Progenitor cell of endocrine pancreas (in vitro differentiated cells): ENCODE results near the gene BTBD2. TPM values are rescaled to one million over a fixed set of nuclear protein-coding genes. Genes with fewer than 3 reads are reported as not detected.

ENCODE experiments used
- DNase-seq: peaks from one replicate; pipeline ENCODE4 v3.0.0; 2021; ENCODE audit warnings: low spot score; ENCODE audit not compliant: unreplicated experiment
- H3K27ac Mint-ChIP-seq: 2 replicates; pipeline ENCODE4 v1.8.0; 2021; ENCODE audit warnings: mild to moderate bottlenecking, moderate library complexity, mixed read lengths
- H3K27me3 Mint-ChIP-seq: 2 replicates; pipeline ENCODE4 v1.8.0; 2021; ENCODE audit warnings: mixed read lengths
- H3K36me3 Mint-ChIP-seq: 2 replicates; pipeline ENCODE4 v1.8.0; 2022; ENCODE audit warnings: mixed read lengths; ENCODE audit not compliant: insufficient read depth
- H3K4me1 Mint-ChIP-seq: 2 replicates; pipeline ENCODE4 v1.8.0; 2021; ENCODE audit warnings: low read depth, mixed read lengths
- H3K4me3 Mint-ChIP-seq: 2 replicates; pipeline ENCODE4 v1.8.0; 2021; ENCODE audit warnings: low read depth, mild to moderate bottlenecking, moderate library complexity, mixed read lengths
- H3K9me3 Mint-ChIP-seq: 2 replicates; pipeline ENCODE4 v1.8.0; 2021; ENCODE audit warnings: low read depth, mixed read lengths
- total RNA-seq: library from RNA; stranded (reverse); gene quantifications from 2 replicates; pipeline ENCODE4 v1.2.1, GENCODE V29; 2021
- TF ChIP-seq, protein P1 (sequence below): fragments of 200-600 bp; sonication (generic); IDR thresholded peaks from one replicate; pipeline ENCODE4 v1.5.0; 2021; ENCODE audit warnings: antibody characterized with exemption, mild to moderate bottlenecking; ENCODE audit not compliant: unreplicated experiment

The BTBD2 gene
- total RNA-seq, 1 donor from 2014 or later, result 125 TPM

DNA sequence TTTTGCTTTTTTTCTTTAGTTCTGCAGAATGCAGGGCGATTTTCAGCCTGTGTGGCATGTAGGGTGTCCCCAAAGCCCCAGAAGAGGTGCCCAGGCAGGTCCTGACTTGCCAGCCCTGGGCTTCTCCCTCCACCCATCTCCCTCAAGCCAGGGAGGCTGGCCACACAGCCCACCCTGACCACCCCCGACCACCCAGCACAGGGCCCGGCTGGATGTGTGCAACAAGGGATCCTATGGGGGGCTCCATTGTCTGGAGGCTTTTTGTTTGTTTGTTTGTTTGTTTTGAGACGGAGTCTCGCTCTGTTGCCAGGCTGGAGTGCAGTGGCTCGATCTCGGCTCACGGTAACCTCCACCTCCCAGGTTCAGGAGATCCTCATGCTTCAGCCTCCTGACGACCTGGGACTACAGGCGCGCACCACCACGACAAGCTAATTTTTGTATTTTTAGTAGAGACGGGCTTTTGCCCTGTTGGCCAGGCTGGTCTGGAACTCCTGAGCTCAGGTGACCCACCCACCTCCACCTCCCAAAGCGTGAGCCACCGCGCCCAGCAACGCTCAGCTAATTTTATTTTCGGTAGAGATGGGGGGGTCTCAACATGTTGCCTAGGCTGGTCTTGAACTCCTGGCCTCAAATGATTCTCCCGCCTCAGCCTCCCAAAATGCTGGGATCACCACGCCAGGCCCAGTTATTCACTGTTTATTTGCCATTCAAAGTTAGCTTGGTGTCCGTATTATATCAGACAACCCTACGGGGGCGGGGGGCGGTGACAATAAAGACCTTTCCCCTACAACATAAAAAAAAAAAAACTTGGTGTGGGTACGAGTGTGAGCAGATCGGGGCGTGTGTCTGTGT, 43.3 kb upstream of the BTBD2 start:
- no peak for DNase-seq
- Mint-ChIP-seq H3K36me3 (no peaks in the 10 kb centered on the region), H3K27me3 (no peaks in the 10 kb centered on the region), H3K27ac (peak overlapping the region; percentile 98), H3K4me1 (peaks cover 25% of the 10 kb centered on the region), H3K4me3 (no peak overlapping the region), H3K9me3 (no peaks in the 10 kb centered on the region)
- TF ChIP-seq, protein P1, sequence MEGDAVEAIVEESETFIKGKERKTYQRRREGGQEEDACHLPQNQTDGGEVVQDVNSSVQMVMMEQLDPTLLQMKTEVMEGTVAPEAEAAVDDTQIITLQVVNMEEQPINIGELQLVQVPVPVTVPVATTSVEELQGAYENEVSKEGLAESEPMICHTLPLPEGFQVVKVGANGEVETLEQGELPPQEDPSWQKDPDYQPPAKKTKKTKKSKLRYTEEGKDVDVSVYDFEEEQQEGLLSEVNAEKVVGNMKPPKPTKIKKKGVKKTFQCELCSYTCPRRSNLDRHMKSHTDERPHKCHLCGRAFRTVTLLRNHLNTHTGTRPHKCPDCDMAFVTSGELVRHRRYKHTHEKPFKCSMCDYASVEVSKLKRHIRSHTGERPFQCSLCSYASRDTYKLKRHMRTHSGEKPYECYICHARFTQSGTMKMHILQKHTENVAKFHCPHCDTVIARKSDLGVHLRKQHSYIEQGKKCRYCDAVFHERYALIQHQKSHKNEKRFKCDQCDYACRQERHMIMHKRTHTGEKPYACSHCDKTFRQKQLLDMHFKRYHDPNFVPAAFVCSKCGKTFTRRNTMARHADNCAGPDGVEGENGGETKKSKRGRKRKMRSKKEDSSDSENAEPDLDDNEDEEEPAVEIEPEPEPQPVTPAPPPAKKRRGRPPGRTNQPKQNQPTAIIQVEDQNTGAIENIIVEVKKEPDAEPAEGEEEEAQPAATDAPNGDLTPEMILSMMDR, result no peak

DNA sequence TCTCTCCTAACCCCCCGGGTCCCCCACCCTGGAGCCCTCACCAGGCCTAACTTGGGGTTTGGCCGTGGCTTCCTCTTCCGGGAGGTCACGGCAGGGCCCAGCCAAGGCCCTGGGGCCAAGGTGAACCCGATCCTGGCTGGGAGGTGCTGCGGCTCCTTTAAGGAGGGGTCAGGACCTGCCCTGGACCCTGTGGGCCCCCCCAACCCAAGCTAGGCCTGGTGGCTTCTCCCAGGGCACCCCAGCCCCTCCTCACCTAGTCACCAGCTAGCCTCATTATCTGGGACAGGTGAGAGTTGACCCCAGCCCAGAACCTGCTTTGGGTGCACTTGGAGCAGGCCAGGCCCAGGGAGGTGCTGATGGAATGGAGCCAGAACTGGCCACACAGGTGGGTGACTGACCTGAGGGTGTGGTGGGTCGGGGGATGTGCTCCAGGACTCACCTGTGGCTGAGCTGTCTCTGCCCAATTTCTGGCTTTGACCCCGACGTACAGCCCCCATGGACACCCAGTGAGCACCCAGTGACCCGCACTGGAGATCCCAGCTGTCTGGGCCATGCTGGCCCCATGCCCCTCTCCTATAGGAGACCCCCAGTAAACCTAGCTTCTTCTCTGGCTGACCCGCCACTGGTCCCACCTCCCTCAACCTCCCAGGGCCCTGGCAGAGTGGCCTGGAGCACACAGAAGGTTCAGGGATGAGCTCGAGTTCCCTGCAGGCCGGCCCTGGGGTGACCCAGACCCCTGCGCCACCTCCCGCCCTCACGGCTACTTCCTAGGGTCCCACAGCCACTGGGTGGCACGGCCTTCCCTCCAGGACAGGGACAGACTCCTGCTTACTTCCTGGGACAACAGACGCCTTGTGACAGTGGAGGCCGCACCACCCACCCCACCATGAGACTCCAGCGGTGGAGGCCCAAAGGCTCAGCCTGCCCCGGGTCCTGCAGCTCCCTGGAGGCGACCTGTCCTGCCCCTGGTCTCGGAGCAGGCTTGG, 42.3 kb upstream of the BTBD2 start:
- H3K9me3 Mint-ChIP-seq, result no peaks in the 10 kb centered on the region
- H3K36me3 Mint-ChIP-seq, result no peaks in the 10 kb centered on the region
- DNase-seq, result no peak
- no peak overlapping the region for H3K4me3 Mint-ChIP-seq
- H3K27me3 Mint-ChIP-seq, result no peaks in the 10 kb centered on the region
- TF ChIP-seq, protein P1, result no peak
- no peak overlapping the region for H3K27ac Mint-ChIP-seq
- H3K4me1 Mint-ChIP-seq, result peaks cover 25% of the 10 kb centered on the region

DNA sequence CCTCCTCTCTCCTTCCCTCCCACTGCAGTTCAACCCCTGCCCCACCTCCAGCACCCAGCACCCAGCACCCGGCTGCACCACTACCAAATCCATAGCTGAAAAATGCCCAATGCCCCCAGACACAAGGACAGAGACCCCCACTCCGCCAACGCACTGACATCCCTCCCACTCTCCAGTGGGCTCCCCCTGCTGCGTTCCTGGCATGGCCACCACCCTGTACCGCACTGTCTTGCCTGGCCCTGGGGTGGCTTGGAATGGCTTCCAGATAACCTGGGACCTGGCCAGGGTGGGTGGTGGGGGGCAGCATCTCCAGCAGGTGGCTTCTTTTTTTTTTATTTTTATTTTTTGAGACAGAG, 41.3 kb upstream of the BTBD2 start:
- Mint-ChIP-seq H3K4me1 (peaks cover 17% of the 10 kb centered on the region), H3K27ac (no peak overlapping the region), H3K27me3 (no peaks in the 10 kb centered on the region), H3K9me3 (no peaks in the 10 kb centered on the region), H3K4me3 (no peak overlapping the region), H3K36me3 (no peaks in the 10 kb centered on the region)
- DNase-seq, result no peak
- TF ChIP-seq, protein P1, result no peak

DNA sequence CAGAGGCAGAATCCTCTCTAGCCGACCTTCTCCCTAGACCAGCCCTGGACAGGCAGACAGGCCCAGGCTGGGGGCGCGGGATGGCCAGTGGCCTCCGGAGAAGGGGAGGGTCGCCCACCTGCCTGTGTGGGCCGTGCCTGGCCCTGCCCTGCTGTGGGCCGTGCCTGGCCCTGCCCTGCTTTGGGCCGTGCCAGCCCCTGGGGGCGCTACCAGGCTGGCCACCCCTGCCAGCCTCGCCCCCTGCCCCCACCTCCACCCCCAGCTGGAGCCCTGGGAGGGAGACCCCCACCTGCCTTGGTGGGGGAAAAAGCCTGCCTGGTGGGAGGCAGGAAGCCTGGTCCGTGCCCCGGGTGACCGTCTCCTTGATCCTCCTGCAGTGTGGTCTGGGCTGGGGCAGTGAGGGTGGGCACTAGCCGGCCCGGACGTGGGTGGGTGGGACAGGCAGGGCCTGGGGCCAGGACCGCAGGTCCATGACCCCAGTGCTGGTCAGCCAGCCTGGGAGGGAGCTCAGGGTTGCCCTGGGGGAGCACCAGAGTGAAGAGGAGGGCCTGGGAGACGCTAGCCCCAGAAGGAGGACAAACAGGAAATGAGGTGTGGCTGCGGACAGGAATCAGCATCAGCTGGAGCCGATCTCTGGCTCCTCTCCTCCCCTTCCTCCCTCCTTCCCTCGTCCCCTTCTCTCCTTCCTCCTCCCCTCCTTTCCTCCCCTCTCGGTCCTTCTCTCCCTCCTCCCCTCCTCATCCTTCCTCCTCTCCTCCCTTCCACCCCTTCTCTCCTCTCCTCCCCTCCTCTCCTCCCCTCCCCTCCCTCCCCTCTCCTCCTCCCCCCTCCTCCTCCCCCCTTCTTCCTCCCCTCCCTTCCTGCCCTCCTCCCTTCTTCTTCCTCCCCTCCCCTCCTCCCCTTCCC, 40.7 kb upstream of the BTBD2 start:
- Mint-ChIP-seq H3K4me1 (peaks cover 17% of the 10 kb centered on the region), H3K4me3 (no peak overlapping the region), H3K36me3 (no peaks in the 10 kb centered on the region), H3K9me3 (no peaks in the 10 kb centered on the region), H3K27me3 (no peaks in the 10 kb centered on the region), H3K27ac (no peak overlapping the region)
- no peak for DNase-seq
- TF ChIP-seq, protein P1, result no peak

DNA sequence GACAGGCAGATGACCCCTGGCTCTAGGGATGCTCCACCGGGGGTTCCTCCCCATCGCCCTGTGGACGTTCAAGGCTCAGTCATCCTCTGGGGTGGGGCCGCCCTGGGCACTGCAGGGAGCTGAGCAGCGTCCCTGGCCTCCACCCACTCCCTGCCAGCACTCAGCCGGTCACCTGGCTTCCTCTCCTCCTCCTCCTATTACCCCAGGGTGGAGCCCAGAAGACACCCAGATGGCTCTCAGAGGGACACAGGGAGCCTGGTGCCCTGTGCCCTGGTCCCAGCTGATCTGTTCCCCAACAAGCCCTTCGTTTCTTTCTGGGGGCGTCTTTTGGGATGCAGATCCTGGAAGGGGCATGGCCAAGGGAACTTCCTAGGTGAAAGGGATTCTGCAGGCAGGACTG, 39.2 kb upstream of the BTBD2 start:
- no peak for DNase-seq
- no peak overlapping the region for H3K4me3 Mint-ChIP-seq
- H3K36me3 Mint-ChIP-seq, result no peaks in the 10 kb centered on the region
- TF ChIP-seq, protein P1, result no peak
- no peaks in the 10 kb centered on the region for H3K9me3 Mint-ChIP-seq
- no peak overlapping the region for H3K27ac Mint-ChIP-seq
- H3K4me1 Mint-ChIP-seq, result peaks cover 10% of the 10 kb centered on the region
- H3K27me3 Mint-ChIP-seq, result no peaks in the 10 kb centered on the region
